ENCODE data around the gene ADGRB2.
A peak's percentile ranks its signal among the peaks of the same experiment; 100 is the strongest.

ADGRB2 gene

DNA sequence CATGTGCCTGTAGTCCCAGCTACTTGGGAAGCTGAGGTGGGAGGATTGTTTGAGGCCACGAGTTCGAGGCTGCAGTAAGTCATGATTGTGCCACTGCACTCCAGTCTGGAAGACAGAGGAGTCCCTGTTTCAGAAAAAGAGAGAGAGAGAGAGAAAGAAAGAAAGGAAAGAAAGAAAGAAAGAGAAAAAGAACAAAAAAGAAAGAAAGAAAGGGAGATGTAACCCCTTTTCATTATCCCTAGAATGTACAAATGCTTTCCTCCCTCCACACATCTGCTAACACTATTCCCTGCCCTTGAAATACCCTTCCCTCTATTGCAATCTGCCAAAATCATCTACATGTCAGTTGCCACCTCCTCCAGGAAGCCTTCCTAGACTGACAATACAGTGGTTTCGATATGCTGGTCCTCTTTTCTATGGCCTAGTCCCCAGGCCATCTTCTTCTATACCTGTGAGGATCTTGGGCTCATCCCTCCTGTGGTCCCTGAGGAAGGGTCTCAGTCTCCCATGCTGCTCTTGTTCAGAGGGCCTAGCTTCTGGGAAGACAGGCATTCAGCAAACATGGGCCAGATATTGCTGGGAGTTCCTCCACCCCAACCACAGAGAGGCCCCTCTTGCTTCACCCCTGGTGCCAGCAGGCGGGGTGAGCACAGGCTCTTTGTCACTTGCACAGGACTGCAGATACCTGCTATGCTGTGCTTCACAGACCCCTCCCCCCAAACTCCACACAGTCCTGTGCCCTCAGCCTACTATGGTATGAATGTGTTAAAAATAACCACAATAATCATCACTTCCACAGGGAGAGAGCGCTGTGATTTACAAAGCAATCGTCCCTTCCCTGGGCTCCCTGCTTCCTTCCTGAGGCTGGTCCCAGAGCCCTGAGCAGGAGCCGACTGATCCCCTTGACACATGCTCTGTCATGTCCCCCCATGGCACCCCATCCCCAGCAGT is 14.1 kb downstream of the ADGRB2 start:
- no peak for DNase-seq (ENCODE audit: low read depth in 2 of 2)

DNA sequence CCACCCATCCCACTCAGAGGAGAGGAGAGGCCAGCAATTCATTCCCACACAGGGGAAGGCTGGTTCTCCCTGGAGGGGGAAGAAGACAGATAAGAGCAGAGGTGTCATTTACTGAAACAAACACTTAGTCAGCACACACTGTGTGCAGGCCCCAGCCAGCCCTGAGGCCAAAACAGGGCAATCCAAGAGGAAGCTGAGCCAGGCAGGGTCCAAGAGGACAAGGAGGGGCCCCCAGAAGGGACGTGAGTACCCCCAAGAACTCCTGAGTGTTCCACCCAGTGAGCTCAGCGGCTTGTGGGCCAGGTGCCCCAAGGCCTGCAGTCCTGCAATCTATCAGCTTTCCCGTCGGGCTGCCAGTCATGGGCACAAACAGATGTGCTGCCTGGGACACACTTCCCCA is 15.8 kb downstream of the ADGRB2 start:
- DNase-seq (ENCODE audit: low read depth in 2 of 2) = no peak

DNA sequence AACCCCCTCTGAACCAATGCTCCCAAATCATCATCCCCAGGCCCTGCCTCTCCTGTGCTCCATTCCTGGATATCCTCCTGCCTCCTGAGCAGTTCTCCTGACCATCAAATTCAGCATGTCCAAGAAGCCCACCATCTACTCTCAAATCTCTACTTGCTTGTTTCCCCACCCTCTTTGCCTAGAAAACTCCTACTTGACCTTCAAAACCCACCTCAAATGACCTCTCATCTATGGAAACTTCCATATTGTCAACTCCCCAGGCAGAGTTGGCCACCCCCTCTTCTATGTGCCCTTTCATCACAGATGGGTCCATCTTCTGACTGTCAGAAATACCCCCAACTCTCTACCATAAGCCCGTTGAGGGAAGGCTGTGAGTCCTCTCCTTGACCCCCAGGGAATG is 16.8 kb downstream of the ADGRB2 start:
- DNase-seq (ENCODE audit: low read depth in 2 of 2) = no peak

DNA sequence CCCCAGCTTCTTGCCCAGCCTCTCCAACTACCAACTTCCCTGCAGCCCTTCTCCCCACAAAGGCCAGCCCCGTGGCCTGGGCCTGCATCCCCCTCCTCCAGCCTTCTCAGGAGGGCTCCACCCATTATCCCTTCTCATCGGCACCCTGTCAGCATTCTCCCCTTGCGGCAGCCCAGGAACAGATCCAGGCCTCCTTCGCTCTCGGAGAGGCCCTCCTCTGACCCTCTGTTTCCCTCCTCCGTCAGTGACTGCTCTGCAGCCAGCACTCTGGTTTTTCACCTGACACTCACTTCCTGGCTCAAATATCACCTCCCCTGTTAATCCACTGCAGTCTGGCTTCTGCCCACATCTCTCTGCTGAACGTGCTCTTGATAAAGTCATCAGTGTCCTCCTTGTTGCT is 17.5 kb downstream of the ADGRB2 start:
- DNase-seq (ENCODE audit: low read depth in 2 of 2) = no peak

DNA sequence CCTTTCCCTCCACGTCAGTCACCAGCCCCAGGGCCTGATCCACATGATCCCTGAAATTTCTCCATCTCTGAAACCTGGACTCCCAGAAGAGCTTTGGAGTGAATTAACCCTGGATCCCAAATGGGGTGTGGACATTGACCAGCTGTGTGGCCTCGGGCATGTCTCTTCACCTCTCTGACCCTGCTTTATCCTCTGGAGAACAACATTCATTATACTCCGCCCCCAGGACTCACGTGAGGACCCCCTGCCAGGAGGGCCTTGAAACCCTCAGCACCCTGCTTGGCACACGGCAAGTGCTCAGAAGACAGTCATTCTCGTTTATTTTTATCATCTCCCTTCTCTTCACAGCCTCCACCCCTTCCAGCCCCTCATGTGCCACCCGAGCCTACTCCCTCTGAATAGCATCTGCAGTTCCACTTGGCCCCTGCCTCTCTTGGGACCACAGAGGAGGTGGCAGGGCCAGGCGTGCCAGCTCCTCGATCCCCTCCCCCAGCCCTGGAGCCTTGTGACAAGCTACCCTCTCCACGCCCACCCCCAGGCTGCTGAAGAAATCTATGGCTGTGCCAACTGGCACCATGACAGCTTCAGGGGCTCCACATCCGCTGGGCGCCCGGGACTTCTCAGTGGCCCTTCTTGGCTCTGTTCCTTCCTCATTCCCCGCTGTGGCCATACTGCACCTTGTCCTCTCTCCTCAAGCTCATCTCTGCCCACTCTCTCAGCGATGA is 18.0 kb downstream of the ADGRB2 start:
- no peak for DNase-seq (ENCODE audit: low read depth in 2 of 2)

DNA sequence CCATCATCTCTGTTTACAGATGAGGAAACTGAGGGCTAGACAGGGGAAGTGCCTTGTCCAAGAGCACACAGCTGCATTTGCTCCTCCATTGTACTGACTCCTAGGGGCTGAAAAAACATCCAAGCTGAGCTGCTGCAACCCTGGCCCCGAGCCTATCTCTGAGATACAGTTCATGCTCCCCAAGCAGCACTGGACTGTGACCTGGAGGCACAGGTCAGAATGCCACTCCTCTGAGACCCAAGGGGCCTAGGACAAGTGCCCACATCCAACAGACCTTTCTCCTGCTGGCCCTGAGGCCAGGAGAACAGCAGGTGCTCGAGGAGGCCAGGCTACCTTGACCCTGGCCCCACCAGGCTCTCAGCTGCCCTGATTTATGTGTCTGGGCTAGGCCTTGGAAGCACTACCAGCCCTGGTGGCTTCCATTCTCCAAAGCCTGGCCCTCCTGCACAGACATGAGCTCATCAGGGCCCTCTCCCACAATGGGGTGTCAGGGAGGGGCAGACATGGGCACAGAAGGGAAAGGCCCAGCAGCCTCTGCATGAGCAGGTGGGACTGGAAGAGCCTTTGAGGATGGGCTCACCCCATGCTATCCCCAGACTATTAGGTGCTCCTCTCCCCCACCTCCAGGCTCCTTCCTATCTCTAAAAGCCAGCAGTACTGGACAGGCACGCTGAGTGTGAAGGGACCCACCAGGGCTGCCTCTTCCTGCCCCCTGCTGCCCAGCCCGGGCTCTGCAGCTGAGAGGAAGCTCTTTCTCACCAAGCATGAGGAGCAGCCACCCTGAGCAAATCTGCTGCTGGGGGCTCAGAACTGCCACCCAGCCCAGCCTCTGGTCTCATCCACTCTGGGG is 18.8 kb downstream of the ADGRB2 start:
- DNase-seq (ENCODE audit: low read depth in 2 of 2) = peak in 1 of 2 experiments; percentile 19

DNA sequence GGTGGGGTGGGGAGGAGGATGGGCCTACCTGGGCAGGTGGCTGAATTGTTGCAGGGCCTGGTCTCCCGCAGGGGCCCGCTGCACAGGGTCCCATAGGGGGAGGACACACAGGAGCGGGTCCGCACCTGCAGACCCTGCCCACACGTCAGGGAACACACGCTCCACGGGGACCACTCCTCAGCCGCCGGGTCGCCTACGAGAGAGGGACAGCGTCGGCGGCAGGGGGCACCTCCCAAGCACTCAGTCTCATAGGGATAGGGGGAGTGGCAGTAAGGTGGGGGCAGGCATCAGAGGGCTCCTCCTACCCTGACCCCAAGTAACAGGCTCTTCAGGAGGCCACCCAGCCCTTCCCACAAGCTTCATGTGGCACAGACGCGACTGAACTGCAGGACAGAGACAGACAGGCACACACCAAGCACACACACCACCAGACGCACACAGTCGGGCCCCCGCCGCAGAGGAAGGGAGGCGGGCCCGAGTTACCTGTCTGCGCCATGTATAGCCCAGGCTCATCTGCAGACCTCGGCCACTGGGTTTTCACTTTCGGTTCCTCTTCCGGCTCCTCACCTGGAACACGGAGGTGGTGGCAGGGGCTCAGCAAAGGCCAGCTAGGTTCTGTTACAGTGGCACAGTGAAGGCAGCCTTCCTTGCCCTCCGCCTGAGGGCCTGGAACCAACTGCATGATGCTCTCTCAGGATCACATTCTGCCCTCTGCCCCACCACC is 19.8 kb downstream of the ADGRB2 start:
- DNase-seq (ENCODE audit: low read depth in 2 of 2) = no peak

DNA sequence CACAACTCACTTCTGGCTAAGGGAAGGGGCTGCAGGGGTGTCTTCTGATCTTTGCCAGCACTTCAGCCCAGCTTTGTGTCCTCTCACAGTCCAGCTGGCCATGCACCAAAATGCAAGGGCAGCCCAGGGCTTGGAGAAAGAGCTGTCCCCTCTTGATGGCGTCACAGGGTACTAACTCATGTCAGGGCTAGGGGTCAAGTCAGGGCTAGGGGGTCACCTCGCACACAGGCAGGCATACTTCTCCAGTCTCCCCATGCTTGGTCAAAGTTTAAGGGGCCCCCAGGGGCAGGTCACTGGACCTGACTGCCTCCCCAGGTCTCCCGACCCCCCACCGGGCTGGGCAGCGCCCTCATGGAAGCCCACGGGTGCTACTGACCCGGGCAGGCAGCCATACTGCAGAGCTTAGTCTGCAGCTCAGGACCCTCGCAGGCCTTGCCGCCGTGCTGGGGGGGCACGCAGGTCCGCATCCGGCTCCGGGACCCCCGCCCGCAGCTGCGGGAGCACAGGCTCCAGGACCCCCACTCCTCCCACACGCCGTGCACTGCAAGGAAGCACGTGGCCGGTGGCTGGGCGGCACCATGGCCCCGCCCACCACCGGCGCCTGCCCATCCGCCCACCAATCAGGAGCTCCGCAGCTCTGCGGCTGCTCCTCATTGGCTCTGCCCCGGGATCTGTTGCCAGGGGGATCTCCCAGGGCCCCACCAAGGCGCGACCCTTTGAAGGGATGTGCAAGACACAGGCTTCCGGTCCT is 21.5 kb downstream of the ADGRB2 start:
- DNase-seq (ENCODE audit: low read depth in 2 of 2) = no peak

DNA sequence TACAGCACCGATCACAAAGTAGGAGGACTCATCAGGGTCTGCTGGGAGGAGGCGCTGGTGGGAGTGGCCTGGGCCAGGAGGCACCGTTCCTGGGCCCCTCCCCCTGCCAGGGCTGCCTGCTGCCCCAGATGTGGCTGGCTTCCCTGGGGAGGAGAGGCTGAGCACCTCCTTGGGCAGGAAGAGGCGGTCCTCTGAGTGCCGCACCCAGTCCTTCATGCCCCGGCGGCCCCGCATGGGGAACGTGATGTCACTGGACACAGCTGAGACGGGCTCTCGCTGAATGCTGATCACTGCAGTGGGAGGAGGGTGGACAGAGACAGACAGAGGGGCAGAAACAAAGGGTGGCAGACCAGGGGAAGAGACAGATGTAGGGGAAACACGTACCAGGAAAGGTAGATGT is 24.8 kb downstream of the ADGRB2 start:
- DNase-seq (ENCODE audit: low read depth in 2 of 2) = no peak

DNA sequence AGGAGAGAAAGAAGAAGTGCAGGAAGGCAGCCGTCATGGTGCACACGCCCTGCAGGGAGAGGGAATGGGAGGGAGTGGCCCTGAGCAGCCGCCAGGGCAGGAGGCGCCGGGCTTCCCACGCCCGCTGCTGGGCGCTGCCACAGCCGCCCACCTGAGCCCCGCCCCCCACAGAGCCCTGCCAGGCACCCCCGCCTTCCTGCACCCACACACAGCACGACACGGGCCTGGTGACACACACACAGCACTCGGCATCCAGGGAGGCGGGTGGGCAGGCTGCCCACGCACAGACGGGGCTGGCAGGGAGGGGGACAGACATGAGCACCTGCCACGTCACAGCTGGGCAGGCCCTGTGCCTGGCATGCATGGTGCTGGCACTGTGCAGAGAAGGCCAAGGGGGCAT is 27.5 kb downstream of the ADGRB2 start:
- no peak for DNase-seq (ENCODE audit: low read depth in 2 of 2)

DNA sequence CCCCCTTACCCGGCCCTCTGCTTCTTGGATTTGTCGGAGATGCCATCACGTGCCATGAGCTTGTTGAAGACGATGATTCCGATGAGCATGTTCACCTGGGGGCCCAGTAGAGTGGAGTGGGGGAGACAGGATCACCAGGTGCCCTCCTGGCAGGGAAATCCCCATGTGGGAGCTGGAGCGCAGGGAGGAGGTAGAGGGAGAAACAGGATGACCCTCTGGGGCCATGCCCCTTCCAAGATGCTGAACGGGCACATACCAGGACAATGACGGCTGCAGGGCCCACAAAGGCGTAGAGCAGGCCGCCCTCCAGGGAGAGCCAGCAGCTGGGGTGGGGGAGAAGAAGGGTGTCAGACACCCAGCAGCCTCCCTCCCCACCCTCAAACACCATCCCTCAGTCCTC is 28.6 kb downstream of the ADGRB2 start:
- DNase-seq (ENCODE audit: low read depth in 2 of 2) = no peak

DNA sequence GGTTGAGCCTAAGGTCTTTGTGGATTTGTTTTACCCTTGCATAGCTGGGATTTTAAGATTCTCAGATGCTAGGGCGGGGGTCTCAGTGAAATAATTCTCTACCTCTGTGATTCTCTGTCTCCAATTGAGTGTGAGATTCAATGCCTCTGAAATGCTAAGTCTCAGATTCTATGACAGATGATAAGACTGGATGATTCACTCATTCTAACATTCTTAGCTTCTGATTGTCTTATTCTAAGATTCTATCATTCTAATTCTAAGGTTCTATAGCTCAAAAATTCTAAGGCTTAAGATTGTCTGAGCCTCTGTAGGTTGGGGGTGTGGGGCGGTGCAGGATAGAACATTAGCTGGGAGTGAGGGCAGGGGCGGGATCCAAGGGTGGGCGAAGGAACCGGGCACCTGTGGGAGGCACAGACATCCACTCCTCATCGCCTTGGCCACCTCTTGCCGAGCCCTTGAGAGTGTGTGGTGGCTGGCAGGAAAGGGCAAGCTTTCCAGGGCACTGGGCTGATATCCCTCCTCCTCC is 29.5 kb downstream of the ADGRB2 start:
- DNase-seq (ENCODE audit: low read depth in 2 of 2) = no peak

DNA sequence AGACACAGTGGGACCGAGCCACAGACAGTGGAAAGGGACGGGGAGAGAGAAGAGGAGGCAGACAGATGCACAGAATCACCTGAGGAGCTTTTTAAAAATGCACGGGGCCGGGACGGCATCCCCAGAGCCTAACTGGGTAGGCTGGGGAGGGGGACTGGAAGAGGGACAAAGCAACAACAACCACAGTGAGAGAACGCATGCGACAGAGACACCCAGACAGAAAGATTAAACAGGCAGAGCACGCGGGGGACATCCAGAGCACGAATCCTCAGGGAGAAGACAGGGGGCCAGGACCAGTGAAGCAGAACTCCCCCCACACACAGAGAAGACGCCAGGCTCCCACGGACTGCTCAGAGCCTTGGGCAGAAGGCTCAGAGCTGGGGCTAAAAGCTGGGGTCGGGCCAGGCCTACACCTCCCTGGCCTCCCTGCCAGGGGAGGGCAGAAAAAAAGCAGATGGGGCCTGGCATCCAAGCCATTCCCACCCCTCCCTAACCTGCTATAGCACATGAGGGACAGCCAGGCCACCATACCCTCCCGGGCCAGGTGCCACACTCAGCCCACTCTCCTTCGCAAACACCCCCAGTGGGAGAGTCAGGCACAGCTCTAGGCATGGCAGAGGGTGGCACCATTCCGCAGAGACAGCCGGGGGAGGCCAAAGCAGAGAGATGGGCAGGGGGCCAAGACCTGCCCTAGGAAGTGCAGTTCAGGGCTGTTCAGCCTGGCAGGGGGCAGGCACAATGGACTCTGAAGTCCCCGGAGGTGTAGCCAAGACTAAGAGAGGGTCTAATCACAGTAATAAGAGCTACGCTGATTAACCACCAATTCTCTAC is 30.5 kb downstream of the ADGRB2 start:
- no peak for DNase-seq (ENCODE audit: low read depth in 2 of 2)

DNA sequence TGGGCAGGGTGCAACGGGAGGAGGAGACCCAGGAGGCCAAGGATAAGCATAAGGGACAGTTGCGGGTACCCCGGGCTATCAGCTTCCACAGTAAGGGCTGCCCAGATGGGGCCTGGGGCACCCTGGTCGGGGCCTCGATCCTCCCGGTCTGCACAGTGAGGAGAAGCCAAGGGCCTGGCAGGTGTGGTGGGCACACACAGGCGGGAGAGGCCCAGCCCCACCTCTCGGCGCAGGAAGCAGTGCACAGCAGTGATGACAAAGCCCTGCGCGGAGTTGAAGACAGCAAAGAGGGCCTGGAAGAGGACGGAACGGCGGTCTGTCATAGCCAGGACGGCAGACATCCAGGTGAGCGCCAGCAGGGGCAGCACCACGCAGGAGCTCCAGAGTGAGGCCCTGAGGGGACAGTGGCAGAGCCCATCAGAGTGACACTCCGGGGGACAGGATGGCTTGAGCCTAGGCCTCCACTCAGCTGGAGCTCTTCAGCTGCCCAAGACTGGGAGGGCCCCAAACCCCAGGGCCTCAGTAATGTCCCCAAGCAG is 31.3 kb downstream of the ADGRB2 start:
- no peak for DNase-seq (ENCODE audit: low read depth in 2 of 2)

DNA sequence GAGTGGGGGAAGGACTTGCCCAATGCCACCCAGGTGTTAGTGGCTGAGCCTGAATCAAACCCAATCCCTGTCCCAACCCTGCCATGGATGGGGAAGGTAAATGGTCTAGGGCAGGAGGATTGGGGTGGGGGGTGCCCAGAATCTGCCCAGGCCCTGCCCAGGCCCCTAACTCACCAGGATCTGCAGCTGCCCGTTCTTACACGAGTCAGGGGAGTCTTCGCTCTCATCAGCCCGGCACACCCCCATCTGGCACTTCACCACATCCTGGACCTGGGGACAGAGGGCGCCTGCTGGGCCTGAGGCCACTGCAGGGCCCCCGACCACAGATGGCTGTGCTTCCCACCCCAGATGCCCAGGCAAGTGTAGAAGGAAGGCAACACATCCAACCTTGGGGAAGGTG is 31.8 kb downstream of the ADGRB2 start:
- DNase-seq (ENCODE audit: low read depth in 2 of 2) = no peak

DNA sequence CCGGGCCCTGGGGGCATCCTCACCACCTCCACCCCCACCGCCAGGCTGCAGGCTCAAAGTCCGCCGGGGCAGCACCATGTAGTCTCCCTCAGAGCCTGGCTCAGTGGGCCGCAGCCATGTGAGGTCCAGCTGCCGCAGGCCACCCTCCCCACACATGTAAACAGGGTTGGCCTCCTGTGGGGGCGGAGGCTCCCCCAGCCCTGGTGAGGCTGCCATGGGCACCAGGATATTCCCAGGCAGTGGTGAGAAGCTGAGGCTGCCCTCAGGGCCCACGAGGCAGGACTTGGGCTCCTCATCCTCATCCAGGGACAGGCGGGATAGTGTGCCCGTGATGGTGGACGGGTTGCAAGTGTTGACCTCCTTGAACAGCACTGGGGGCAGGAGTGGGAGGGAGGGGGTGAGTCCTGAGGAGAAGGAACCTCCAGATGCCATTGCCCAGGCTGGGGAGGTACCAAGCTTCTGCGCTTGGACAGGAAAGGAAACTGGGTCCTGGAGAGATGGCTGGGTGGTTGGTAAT is 33.0 kb downstream of the ADGRB2 start:
- DNase-seq (ENCODE audit: low read depth in 2 of 2) = no peak

DNA sequence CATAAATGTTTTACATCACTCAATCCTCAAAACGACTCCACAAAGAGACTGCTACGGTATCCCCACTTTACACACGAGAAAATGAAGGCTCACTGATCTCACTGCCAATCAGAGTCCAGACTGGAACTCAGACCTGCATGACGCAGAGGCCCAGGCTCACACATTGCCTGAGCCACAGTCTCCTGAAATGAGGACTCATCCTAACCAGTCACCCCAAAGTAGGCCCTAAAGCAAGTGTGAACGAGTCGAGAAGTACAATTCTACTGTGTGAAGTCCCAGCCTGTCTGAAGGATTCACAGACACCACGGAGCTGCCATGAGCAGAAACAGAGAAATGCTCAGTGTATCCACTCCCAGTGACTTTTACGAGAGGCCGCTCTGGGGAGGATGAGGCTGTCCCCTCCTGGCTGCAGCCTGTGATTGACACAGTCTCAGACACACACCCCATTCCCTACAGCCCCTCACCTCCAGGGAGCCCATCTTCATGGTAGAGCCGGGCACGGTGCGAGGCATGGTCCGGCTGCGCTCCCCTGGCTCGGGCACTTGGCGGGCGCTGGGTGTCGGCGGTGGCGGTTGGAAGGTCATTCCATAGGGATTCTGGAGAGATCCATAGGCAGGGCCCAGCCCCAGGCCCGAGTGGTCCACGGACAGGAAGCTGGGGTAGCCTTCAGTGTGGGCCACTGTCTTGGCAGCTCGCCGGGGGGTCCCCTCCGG is 33.6 kb downstream of the ADGRB2 start:
- no peak for DNase-seq (ENCODE audit: low read depth in 2 of 2)

DNA sequence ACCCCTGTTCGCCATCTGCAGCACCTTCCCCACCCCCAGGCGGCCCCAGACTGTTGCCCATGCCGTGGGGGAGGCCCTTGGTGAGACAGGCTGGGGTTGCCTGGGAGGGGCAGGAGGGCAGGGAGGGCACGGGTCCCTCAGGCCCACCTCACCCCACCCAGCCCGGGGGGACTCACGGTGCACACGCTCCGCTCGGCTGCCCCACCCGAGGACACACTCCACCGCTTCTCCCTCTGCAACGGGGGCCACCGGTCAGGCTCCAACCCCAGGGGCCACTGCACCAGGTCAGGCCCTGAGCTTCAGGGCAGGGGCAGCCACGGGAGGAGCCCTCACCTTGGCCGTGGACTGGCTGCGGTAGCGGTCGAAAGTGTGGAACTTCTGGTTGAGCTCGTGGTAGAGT is 36.3 kb downstream of the ADGRB2 start:
- DNase-seq (ENCODE audit: low read depth in 2 of 2) = no peak
